Measurements from ENCODE around the gene RAD51B.

- TF ChIP-seq POLR2AphosphoS5 (IDR thresholded peaks at IDR 0.05; ENCODE audit: borderline replicate concordance, low read depth, low read length) = no peak
- no peak for TF ChIP-seq EZH2 (IDR thresholded peaks at IDR 0.05)
These were observed 601.5 kb downstream of the RAD51B start for GRCh38 chr14:68421116-68421515.
